Measurements from ENCODE around the gene HDAC3.

Gene HDAC3

GRCh38 chr5:141597814-141598213 lies 38.8 kb downstream of the HDAC3 start:
- TF ChIP-seq CTCF (conservative IDR thresholded peaks at IDR 0.05) = no peak
- H3K27ac ChIP-seq = peak overlapping the region; percentile 18

DNA sequence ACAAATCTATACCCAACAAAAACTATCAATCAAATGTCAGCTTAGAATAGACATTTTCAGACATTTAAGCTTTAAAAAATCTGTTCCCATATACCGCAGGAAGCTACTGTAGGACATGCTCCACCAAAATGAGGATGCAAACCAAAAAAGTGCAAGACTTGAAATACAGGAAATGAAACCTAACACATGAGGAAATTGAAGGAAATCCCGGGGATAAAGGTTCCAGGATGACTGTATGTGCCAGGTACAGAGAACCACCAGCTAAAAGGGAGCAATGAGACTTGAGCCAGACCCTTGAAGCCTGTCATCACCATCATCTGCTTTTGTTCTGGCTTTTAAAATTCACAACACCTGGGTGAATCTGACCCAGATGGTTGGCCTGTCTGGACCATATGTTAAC lies 39.3 kb downstream of the HDAC3 start:
- peak overlapping the region; percentile 18 for H3K27ac ChIP-seq
- no peak for TF ChIP-seq CTCF (conservative IDR thresholded peaks at IDR 0.05)

DNA sequence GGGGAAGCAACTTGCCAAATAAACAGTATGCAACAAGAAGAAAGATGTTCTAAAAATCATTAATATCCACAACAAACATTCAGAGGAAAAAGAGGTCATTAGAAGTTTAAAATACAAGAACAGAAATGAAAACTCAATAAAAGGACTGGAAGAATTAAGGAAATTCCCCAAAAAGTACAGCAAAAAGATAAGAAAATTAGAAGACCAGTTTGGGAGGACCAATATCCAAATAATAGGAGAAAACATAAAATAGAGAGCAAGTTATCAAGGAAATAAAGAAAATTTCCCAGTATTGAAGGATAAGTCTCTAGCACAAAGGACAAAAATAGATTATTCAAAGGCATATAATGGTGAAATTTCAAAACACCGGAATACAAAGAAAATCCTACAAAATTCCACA lies 39.8 kb downstream of the HDAC3 start:
- H3K27ac ChIP-seq = no peak overlapping the region
- TF ChIP-seq CTCF (conservative IDR thresholded peaks at IDR 0.05) = no peak

DNA sequence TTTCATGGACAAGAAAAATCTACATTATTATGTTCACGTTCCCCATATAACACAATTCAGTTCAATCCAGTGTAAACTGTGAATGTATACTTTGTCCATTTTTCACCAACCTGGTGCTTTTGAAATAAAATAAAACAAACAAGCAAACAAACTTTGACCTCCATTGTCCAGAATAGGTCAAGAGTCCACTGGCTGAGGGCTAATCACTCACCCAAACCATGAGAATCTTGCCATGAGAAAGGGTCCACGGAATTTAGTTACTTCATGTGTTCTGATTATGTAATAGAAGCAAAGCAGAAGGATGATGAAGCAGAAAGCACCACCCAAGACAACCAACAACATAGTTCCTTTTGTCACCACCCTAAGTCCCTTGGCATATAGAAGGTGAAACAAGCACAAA lies 46.5 kb downstream of the HDAC3 start:
- no peak for TF ChIP-seq CTCF (conservative IDR thresholded peaks at IDR 0.05)
- no peak overlapping the region for H3K27ac ChIP-seq

DNA sequence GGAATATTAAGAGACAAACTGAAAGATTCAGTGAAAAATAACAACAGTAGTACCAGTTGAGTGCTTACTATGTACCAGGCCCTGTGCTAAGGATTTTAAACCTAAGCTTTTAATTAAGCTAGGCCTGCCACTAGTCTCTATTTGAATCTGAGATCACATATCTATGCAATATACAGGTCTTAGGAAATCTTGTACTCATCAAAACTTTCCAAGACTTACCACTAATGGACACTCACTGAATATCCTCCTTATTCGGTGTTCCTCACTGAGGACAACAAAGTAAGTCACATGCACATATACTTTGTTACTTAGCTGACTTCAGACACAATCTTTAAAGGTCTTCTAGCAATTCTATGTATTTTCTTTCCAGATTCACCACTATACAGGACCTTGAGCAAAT lies 50.4 kb downstream of the HDAC3 start:
- TF ChIP-seq CTCF (conservative IDR thresholded peaks at IDR 0.05) = no peak
- no peak overlapping the region for H3K27ac ChIP-seq

- TF ChIP-seq CTCF (conservative IDR thresholded peaks at IDR 0.05) = no peak
- H3K27ac ChIP-seq = no peak overlapping the region
Observed at GRCh38 chr5:141585594-141585993, 51.1 kb downstream of the HDAC3 start.

DNA sequence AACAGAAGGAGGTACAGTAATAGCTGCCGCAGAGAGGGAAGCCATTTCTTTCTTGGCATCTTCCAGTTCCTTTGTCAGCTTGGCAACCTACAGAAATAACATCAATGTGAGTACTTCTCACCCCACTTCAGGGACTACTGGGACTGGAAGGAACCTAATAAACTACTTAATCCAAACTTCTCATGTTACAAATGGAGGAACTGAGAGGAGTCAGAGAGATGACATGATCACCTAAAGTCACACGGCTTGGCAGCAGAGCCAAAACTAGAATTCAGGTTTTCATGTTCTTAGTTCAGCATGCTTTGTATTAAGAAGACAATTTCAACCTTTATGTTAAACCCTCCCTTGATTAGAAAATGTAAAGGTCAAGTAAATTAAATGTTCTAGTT lies 62.5 kb downstream of the HDAC3 start:
- peak overlapping the region; percentile 32 for H3K27ac ChIP-seq
- TF ChIP-seq CTCF (conservative IDR thresholded peaks at IDR 0.05) = no peak

Data from VCaP (cell line).